Stomach (tissue), 9 donors: ENCODE data around the gene SHISAL1. TPM values are rescaled to one million over a fixed set of nuclear protein-coding genes. Genes with fewer than 3 reads are reported as not detected.

Experiments
- DNase-seq, 2 donors: peaks; one replicate each; pipeline versions ENCODE4 v3.0.0 to v3.0.0-alpha.2; 2013 to 2019
- H3K27ac ChIP-seq, 5 donors: fragments of 200-600 bp in 4 of 5; sonication (generic) in 4 of 5; one replicate each; pipeline ENCODE4 v1.5.1; 2013 to 2019; ENCODE audit warnings: mild to moderate bottlenecking in 1 of 5, moderate library complexity in 1 of 5
- H3K27me3 ChIP-seq, 3 donors: fragments of 200-600 bp; sonication (generic); one replicate each; pipeline ENCODE4 v1.5.1; 2017 to 2019; ENCODE audit warnings: mixed run types in 1 of 3
- H3K36me3 ChIP-seq, 4 donors: fragments of 200-600 bp; sonication (generic); 1 replicate in 3 of 4; 2 replicates in 1 of 4; pipeline ENCODE4 v1.5.1; 2016 to 2019
- H3K4me1 ChIP-seq, 4 donors: fragments of 200-600 bp; sonication (generic); one replicate each; pipeline ENCODE4 v1.5.1; 2016 to 2019
- H3K4me3 ChIP-seq, 4 donors: fragments of 200-600 bp; sonication (generic) in 3 of 4; one replicate each; pipeline ENCODE4 v1.5.1; 2016 to 2019; ENCODE audit warnings: mild to moderate bottlenecking in 1 of 4
- H3K9me3 ChIP-seq, 4 donors: fragments of 200-600 bp; sonication (generic); one replicate each; pipeline ENCODE4 v1.5.1; 2016 to 2019
- EP300 ChIP-seq: sonication (generic); formaldehyde crosslinking; IDR thresholded peaks from one replicate; pipeline ENCODE4 v1.6.1; 2017; ENCODE audit warnings: antibody characterized with exemption
- POLR2A ChIP-seq, 4 donors: fragments of 450-650 bp; IDR thresholded peaks; one replicate each; pipeline ENCODE4 v1.6.1; 2016; ENCODE audit warnings: antibody characterized with exemption in 4 of 4, control low read depth in 2 of 4, mild to moderate bottlenecking in 1 of 4, moderate library complexity in 1 of 4
- POLR2AphosphoS5 ChIP-seq, 3 donors: sonication (generic); formaldehyde crosslinking; IDR thresholded peaks; one replicate each; pipeline ENCODE4 v1.6.1; 2016; ENCODE audit warnings: antibody characterized with exemption in 3 of 3
- WGBS, 5 donors: extraction: QIAGEN DNeasy Blood & Tissue Kit in 3 of 5; methylation state at CpG; one replicate each; pipeline versions ENCODE4 v1.1.5 to v1.1.7; 2013 to 2018; 5-methylcytosine and 5-hydroxymethylcytosine counted together
- intact Hi-C: fragments of 100-400 bp; cut with DNase I; formaldehyde crosslinking; loops from one replicate; pipeline ENCODE4 v1.15.1; 2023; ENCODE audit warnings: low total_unique reads
- polyA plus RNA-seq, 3 donors: library from polyadenylated mRNA; stranded (reverse); fragments of 200-250 nt; gene quantifications; one replicate each; pipeline ENCODE4 v1.2.3, GENCODE V29; 2013
- total RNA-seq, 5 donors: library from RNA; depleted of rRNA; stranded (reverse); fragments of >200 nt; gene quantifications; one replicate each; pipeline versions ENCODE4 v1.1.0 to v1.2.3, GENCODE V29; 2014 to 2016
- TF ChIP-seq, protein P1 (sequence below), 7 experiments: fragments of 450-650 bp in 4 of 7; fragments of 200-600 bp in 3 of 7; sonication (generic) in 3 of 7; IDR thresholded peaks; one replicate each; pipeline ENCODE4 v1.5.1; 2016 to 2019; ENCODE audit warnings: antibody characterized with exemption in 7 of 7, control low read depth in 2 of 7, mild to moderate bottlenecking in 1 of 7
- donor health status: healthy with polysubstance abuse.
- donor health status: Bipolar disorder and iron deficiency.
- donor health status: healthy.

The SHISAL1 gene
- total and polyA plus RNA-seq, 8 donors, result 0.43 to 19.3 (median 1.2) TPM

- DNase-seq, result no peak
- Histone ChIP-seq H3K27me3 (peaks cover 0 to 24% (median 3%) of the 10 kb centered on the region in 3 donors), H3K36me3 (no peaks in the 10 kb centered on the region), H3K4me1 (no peaks in the 10 kb centered on the region), H3K27ac (no peak overlapping the region), H3K9me3 (peaks cover 0 to 11% (median 7%) of the 10 kb centered on the region in 4 donors), H3K4me3 (no peak overlapping the region)
- intact Hi-C loops, result no loop called here
- TF ChIP-seq, protein P1, sequence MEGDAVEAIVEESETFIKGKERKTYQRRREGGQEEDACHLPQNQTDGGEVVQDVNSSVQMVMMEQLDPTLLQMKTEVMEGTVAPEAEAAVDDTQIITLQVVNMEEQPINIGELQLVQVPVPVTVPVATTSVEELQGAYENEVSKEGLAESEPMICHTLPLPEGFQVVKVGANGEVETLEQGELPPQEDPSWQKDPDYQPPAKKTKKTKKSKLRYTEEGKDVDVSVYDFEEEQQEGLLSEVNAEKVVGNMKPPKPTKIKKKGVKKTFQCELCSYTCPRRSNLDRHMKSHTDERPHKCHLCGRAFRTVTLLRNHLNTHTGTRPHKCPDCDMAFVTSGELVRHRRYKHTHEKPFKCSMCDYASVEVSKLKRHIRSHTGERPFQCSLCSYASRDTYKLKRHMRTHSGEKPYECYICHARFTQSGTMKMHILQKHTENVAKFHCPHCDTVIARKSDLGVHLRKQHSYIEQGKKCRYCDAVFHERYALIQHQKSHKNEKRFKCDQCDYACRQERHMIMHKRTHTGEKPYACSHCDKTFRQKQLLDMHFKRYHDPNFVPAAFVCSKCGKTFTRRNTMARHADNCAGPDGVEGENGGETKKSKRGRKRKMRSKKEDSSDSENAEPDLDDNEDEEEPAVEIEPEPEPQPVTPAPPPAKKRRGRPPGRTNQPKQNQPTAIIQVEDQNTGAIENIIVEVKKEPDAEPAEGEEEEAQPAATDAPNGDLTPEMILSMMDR (IDR thresholded peaks at IDR 0.05), result no peak
- no peak for TF ChIP-seq POLR2AphosphoS5 (IDR thresholded peaks at IDR 0.05)
- TF ChIP-seq EP300, result no peak
- TF ChIP-seq POLR2A (IDR thresholded peaks at IDR 0.05), result no peak
- 71 to 84% (median 73%) methylated on average over 14 to 25 of the region's 25 CpGs for WGBS, 5 donors
Observed at GRCh38 chr22:44298406-44299091, 14.2 kb downstream of the SHISAL1 start.

- DNase-seq, result no peak
- TF ChIP-seq POLR2A (IDR thresholded peaks at IDR 0.05) (no peak), POLR2AphosphoS5 (IDR thresholded peaks at IDR 0.05) (no peak), EP300 (no peak)
- TF ChIP-seq, protein P1 (IDR thresholded peaks at IDR 0.05), result no peak
- Histone ChIP-seq H3K27me3 (peaks cover 0 to 28% (median 3%) of the 10 kb centered on the region in 3 donors), H3K9me3 (peaks cover 0 to 11% (median 7%) of the 10 kb centered on the region in 4 donors), H3K4me1 (no peaks in the 10 kb centered on the region), H3K36me3 (no peaks in the 10 kb centered on the region), H3K27ac (no peak overlapping the region), H3K4me3 (no peak overlapping the region)
- WGBS, 5 donors, result 63 to 81% (median 71%) methylated on average over 13 to 14 of the region's 14 CpGs
- intact Hi-C loops, result no loop called here
Observed at GRCh38 chr22:44297470-44298061, 15.2 kb downstream of the SHISAL1 start.

DNA sequence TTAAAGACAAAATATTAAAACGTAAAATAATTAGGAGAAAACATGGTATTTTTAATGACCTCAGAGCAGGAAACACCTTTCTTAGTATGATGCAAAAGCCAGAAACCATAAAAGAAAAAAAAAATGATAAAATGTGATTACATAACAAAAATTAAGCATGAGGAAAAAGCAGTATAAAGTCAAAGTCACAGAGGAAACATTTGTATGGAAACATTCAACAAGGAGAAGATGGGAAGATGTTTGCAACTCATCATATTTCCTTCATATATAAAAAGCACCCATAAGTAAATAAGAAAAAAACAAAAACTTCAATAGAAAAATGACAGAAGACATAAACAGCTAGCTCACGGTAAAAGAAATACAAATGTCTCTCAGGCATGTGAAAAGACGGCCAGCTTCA is 17.3 kb downstream of the SHISAL1 start:
- no peak for DNase-seq
- 72 to 84% (median 83%) methylated on average over 3 of the region's 3 CpGs for WGBS, 5 donors

GRCh38 chr22:44293876-44294275 is 18.9 kb downstream of the SHISAL1 start:
- Histone ChIP-seq H3K9me3 (peaks cover 0 to 11% (median 7%) of the 10 kb centered on the region in 4 donors), H3K27ac (no peak overlapping the region), H3K36me3 (no peaks in the 10 kb centered on the region), H3K4me1 (no peaks in the 10 kb centered on the region), H3K27me3 (peaks cover 0 to 28% (median 0%) of the 10 kb centered on the region in 3 donors), H3K4me3 (no peak overlapping the region)
- 52 to 71% (median 59%) methylated on average over 6 of the region's 6 CpGs for WGBS, 5 donors
- no peak for DNase-seq
- intact Hi-C loops, result no loop called here
- no peak for TF ChIP-seq POLR2A (IDR thresholded peaks at IDR 0.05)
- TF ChIP-seq, protein P1 (IDR thresholded peaks at IDR 0.05), result no peak
- TF ChIP-seq POLR2AphosphoS5 (IDR thresholded peaks at IDR 0.05), result no peak
- TF ChIP-seq EP300, result no peak

More for the DNA sequence above, 17.3 kb downstream of the SHISAL1 start:
- Histone ChIP-seq H3K4me1 (no peaks in the 10 kb centered on the region), H3K36me3 (no peaks in the 10 kb centered on the region), H3K9me3 (peaks cover 0 to 11% (median 7%) of the 10 kb centered on the region in 4 donors), H3K27me3 (peaks cover 0 to 27% (median 0%) of the 10 kb centered on the region in 3 donors), H3K27ac (no peak overlapping the region), H3K4me3 (no peak overlapping the region)
- intact Hi-C loops, result no loop called here
- no peak for TF ChIP-seq POLR2AphosphoS5 (IDR thresholded peaks at IDR 0.05)
- TF ChIP-seq POLR2A (IDR thresholded peaks at IDR 0.05), result no peak
- TF ChIP-seq EP300, result no peak
- TF ChIP-seq, protein P1 (IDR thresholded peaks at IDR 0.05), result no peak
